Stimulated activated CD4-positive, alpha-beta T cell treated with anti-CD3 and anti-CD28 coated beads, Interleukin-4, amount 100 ng/mL, for 1 hour (primary cell): ENCODE results near the gene RMND5B.
"Not testable (repeated sequence)": the region's sequence is repeated elsewhere in the genome, so short reads cannot be mapped to it uniquely, and the experiment has no call there.

Experiments
- DNase-seq: peaks from one replicate; pipeline ENCODE4 v3.0.0-alpha.2; 2020

RMND5B gene

DNA sequence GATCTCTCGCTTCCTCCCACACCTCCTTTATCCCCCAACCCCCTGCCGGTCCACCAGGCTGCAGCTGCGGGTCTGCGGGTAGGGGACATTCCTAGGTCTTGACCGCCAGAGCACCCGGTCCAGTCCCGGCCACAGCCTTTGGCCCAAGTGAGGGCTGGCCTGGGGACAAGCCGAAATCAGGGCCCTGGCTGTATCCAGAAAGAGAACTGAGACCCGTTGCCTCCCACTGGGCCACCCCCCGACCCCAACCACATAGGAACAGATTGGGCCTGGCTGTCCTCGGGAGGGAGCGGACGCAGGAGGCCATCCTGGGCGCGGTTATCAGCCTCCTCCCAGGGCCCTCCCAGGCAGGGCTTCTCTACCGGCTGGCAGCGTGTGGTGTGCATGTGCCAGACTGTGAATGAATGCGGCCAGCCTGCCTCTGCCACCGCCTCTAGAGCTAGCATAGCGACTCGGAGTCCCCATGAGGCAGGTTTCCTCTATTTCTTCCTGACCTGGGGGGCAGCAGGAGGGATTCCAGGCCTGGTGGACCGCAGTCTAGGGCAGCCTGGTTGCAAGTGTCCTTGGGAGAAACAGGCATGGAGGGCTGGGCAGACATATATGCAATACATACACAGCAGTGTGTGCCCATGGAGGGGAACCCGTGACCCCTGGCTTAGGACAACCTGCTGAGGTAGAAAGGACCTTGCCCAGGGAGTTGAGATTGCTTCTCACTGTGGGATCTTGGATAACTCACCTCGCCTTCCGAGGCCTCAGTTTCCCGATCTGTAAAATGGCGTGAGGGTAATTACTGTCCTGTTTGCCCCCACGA, 16.3 kb upstream of the RMND5B start:
- DNase-seq: peak; percentile 44

DNA sequence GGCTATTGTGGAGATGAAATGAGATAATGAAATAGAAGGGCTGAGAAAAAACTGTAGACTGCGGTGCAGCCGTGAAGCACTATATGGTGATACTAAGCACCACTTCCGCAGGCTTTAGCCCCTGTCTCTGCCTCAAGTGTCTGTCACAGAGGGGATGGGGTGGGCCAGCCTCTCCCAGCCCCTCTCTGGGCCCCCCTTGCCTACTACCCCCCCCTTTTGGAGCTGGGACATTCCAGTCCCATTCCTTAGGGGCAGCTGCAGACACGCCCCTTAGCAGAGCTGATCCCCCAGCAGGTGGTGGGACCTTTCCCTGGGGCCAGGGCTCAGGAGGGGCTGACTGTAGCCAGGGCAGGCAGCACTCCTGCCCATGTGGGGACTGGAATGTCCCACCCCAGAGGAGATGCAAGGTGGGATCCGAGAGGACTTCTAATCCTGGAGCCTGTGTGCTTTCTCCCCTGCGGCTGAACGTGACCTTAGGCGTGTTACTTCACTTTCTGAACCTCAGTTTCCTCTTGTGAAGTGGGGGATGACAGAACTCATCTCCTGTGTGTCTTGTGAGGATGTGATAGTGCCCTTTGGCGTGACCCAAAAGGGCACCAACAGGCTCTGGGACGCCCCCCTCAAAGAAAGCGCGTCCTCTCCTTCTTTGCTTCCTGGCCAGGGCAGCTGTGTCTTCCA, 15.5 kb upstream of the RMND5B start:
- DNase-seq: no peak

DNA sequence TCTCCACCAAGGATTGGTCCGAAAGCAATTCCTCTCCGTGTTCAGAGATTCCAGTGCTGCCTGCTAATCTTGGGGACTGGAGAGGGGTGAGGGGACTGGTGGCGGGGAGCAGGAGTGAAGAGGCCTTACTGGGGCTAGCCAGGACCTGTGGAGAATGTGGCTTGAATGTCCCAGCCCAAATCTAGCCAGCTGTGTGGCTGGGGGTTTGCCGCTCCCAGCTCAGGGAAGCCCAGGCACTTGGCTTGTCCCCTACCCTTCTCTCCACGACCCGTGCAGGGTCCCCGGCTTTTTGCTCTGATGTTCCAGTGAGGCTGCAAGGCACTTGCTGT, 15.0 kb upstream of the RMND5B start:
- no peak for DNase-seq

DNA sequence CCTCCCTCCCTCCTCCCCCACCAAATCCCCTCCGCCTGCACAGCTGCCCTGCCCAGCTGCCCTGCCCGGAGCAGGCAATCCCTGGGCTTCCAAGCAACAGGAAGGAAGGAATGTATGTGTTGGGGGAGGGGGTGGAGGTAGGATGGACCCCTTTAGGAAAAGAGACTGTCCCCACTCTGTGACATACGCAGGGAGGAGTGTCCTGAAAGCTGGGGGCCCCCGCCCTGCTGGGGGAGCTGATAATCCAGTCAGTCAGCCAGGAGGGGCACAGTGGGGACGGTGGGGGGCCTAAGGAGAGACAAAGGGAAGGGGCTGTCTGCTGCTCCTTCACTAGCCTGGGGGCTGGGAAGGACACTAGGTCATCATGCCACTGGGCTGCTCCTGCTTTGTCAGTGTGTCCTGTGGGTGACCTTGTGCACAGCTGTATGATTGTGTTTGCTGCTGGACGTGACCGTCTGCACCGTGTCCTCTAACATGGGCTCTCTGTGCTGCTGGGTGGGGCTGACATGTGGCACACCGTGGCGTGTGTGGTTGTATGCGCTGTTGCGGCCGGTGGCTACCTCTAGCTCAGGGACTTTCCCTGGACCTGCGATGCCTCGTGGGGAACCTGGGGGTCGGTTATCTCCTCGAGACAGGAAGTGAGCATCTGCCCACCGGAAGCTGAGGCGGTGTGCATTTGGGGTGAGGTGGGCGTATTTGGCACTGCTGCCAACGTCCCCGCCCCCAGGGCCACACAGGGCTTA, 14.5 kb upstream of the RMND5B start:
- DNase-seq: peak; percentile 52

DNA sequence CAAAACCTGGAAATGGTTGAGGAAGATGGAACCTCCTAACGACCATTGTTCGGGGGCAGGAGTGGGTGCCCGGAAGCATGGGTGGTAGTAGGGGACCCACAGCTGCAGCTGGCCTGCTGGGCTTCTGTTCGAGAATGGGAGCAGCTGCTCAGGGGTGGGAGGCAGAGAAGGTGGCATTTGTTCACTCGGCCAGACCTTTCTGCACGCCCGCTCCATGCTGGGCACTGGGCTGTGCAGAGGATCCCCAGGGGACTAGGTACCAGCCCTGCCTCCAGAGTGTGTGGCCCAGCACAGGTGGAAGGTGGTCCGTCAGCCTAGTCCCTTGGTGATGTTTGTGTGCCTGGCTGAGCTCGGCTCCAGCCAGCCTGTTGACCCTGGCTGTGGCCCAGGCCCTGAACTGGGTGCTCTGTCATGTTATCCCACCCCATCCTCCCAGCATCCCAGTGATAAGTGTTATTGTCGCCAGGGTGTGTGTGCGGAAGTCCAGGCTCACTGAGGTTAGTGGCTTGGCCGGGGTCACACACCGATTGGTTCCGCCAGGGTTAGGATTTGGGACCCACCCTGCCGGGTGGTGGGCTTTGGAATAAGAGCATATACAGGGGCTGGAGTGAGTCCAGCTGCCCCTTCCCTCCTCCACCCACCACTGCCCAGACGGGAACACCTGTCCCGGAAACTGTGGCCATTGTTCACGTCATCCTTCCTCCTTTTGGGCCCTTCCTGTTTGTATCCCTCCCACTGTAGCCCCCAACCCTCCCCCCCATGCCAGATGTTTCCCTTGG, 12.7 kb upstream of the RMND5B start:
- DNase-seq: no peak

DNA sequence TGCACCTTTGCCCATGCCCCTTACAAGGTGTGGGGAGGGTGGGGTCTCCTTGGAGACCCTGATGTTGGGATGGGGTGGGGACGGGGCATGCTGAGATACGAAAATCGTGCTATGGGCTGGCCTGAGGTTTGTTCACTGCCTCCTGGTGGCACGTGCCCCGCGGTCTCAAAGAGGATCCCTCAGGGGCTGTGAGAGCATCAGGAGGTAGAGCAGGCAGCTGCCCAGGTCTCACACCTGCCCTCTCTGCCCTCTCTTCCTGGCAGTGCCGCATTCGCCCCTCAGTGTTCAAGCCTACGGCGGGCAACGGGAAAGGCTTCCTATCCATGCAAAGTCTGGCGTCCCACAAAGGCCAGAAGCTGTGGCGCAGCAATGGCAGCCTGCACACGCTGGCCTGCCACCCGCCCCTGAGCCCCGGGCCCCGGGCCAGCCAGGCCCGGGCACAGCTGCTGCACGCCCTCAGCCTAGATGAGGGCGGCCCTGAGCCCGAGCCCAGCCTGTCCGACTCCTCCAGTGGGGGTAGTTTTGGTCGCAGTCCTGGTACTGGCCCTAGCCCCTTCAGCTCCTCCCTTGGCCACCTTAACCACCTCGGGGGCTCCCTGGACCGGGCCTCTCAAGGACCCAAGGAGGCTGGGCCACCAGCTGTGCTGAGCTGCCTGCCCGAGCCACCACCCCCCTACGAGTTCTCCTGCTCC, 10.8 kb upstream of the RMND5B start:
- DNase-seq: no peak

DNA sequence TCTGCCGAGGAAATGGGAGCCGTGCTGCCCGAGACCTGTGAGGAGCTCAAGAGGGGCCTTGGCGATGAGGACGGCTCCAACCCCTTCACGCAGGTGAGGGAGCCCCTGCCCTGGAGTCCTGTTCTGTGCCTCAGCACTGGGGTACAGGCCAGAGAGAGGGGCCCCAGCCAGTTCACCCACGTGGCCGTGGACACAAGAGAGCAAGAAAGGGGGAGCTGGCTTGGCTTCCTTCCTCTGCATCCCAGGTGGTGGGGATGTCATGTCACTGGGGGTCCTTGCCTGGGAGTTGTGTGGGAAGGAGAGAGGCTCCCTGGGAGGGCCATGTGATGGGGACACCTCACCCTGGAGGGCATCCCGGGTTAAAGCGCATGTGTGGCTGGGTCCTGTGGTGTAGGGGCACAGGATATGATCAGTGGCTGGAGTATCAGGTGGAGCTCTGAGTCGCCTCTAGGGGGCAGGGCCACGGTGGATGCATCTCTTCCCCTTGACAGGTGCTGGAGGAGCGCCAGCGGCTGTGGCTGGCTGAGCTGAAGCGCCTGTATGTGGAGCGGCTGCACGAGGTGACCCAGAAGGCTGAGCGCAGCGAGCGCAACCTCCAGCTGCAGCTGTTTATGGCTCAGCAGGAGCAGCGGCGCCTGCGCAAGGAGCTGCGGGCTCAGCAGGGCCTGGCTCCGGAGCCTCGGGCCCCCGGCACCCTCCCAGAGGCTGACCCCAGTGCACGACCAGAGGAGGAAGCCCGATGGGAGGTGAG, 10.0 kb upstream of the RMND5B start:
- DNase-seq: peak; percentile 78

DNA sequence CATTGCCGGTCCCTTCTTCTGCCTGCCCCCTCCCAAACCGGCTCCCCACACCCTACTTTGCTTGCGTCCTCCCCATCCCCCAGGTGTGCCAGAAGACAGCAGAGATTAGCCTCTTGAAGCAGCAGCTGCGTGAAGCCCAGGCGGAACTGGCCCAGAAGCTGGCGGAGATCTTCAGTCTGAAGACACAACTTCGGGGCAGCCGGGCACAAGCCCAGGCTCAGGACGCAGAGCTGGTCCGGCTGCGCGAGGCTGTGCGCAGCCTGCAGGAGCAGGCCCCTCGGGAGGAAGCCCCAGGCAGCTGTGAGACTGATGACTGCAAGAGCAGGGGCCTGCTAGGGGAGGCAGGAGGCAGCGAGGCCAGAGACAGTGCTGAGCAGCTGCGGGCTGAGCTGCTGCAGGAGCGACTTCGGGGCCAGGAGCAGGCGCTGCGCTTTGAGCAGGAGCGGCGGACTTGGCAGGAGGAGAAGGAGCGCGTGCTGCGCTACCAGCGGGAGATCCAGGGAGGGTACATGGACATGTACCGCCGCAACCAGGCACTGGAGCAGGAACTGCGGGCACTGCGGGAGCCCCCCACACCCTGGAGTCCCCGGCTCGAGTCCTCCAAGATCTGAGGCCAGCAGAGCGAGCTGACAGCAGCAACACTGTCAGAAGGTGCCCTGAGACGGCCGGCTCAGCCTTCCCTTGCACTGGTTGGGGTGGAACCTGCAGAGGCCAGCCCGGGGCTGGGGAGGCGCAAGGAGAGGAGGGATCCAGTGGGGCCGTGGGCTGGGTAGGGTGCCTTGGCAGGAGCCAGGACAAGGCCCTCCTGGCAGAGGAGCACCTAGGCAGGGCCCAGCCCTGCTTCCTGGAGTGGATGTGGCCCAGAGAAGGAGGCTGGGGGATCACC, 9.2 kb upstream of the RMND5B start:
- DNase-seq: no peak

DNA sequence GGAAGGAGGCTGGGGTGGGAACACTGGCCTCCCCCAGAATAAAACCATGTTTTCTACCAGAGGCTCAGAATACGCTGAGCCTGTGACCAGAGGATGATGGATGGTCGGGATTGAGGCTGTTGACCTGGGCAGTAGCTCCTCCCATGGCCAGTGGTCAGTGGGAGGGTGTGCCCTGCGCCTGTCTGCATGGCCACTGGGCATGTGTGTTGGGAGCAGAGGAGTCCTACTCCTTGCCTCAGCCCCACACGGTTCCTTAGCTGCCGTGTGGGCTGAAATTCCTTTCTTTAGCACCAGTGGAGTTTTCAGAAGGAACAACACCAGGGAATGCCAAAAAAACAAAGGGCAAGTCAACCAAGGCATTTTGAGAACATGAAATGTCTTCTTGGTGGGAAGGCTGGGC, 8.5 kb upstream of the RMND5B start:
- no peak for DNase-seq

DNA sequence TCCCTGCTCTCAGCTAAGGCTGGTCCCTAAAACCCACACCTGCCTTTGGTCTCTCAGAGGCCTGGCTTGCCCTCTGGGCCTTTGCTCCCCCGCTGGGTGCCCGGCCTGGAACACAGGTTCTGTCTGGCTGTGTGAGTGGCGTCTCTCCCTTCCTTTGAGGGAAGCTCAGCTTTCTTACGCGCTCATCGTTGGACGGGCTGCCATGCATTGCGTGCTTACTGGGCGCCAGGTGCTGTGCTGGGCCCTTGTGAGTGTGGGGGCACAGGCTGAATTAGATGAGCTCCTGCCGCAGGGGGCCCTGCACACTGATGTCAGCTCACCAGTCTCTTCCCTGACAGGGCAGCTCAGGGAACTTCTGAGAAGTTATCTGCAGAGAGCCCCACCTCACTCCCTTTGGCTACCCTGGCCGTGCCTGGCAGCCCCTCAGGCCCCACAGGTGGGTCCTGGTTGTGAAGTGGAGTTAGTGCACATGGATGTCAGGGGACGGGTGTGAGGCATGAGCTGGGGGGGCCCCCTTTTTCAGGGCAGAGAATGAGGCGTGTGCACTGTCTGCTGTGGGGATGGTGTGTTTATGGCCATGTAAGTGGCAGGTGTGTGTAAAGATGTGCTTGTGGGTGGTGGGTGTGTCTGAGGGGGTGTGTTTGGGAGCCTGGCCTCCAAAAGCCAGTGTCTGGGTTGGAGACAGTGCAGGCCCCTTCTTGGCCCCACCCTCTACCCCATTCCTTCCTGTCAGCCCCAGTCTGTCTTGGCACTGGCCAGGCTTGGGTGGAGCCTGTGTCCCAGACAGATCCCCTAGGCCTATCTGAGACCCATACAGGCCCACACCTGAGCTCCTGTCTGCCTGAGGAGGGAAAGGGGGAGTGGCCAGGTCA, 7.5 kb upstream of the RMND5B start:
- no peak for DNase-seq

DNA sequence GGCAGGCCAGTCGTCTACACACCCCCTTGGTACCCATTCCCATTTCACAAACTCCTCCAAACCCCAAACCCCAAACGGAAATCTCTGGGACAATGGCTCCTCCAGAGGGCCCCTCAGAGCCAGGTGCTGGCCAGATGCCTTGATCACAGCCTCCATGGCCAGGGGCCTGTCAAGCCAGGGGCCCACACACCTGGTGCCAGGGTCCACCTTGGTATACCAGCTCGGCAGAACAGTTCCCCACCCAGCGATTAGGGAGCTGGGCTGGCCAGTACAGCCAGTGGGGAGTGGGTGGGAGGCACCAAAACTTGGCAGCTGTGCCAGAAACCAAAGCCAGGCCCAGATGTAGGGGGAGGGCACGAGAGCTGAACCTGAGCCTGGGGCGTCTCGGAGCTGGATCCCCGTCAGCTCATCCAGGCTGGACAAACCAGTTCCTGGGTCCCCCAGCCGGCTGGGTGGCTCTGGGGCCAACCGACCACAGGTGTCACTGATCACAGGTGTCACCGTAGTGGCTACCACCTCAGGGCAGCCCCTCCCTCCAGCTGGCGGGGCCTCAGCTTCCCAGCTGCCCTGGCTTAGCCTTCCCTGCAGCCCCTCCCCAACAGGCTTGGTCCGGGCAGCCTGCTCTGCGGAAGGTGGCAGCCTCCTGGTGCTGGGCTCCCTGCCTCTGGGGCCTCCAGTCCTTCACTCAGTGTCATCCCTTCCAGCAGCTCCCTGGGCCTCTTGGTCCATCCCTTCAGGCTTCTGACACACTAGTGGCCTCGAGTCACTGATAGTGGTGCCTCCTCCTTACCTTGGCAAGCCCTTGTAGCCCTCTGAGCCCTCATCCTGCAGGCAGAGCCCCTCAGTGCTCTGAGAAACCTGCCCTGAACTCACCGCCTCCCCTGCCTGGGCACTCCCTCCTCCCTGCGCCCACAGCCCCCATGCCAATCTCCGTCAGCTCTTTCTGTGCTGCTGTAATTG, 6.6 kb upstream of the RMND5B start:
- DNase-seq: no peak

DNA sequence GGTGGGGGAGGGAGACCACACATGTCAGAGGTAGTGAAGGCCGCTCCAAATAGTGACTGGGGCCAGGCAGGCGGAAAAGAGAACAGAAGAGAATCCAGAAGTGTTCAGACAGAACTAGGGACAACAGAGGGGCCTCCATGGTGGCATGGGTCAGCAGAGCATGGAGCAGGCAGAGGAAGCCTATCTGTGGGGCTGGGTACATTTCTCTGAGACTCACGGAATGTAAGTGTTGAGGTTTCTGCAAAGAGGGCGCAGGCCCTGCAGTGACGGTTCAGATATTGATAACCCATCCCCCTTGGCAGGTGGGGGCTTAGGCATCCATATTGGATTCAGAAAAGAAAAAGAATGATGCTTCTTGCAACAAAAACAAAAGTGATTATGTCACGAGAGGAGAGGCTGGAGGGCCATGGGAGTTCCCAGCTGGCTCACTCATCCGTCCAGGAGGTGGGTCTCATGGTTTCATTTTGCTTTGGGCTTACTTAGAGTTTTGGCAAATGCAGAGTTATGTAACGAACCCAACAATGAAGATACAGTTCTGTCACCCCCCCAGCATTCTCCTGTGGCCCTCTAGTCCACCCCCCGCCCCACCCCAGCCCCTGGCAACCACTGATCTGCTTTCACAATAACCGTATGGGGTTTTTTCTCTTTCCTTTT, 5.4 kb upstream of the RMND5B start:
- DNase-seq: no peak

DNA sequence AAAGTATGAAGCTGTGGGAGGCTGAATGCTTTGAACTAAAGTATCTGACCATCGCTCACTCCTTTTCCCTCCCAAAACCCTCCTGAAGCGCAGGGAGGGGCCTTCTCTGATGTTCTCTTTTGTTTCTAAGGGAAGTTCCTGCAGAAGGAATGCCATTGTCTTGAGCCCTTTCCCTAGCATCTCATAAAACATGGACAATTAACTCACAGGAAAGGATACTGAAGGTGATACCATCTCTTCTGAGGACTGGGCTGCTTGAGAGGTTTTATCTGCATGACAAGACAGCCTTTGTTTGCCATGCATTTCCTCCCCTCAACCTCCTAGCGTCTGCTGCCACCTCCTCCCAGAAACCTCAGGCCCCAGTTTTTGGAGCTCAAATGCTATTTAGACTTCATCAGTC, 4.3 kb upstream of the RMND5B start:
- DNase-seq: no peak

DNA sequence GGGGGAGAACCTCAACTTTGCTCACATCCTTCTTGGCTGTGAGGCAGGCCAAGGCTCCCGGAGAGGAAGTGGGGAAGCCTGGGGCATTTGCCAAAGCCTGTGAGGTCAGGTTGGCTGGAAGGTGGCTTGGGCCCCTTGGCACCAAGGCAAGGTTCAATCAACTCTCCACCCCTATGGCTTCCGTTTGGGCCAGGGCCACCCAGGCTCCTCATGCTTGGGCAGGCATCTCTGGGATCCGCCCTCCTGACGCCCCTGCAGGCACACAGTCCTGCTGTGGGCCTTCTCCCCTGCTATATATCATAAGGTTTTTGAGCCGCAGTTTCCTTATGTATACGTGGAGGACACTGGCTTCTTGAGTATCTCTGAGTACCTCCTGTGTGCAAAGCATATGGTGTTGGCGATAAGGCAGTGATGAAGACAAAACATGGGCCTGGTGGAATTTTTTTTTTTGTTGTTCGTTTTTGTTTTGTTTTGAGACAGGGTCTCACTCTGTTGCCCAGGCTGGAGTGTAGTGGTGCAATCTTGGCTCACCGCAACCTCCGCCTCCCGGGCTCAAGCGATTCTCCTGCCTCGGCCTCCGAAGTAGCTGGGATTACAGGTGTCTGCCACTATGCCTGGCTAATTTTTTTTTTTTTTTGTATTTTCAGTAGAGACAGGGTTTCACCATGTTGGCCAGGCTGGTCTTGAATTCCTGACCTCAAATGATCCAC, 3.4 kb upstream of the RMND5B start:
- not testable (repeated sequence) for DNase-seq

DNA sequence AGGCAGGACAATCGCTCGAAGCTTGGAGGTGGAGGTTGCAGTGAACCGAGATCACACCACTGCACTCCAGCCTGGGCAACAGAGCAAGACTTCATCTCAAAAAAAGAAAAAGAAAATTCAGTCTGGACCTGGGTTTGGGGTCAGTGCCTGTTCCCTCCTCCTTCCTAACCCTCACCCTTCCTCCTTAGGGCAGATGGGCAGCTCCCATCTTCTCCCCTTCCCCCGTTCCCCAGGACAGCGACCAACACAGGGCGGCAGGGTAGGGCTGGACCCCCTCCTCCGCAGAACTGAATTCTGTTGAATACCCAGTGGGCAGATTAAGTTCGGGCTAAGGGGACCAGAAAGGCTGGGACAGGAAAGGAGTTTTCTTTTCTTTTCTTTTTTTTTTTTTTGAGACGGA, 1.5 kb upstream of the RMND5B start:
- no peak for DNase-seq

DNA sequence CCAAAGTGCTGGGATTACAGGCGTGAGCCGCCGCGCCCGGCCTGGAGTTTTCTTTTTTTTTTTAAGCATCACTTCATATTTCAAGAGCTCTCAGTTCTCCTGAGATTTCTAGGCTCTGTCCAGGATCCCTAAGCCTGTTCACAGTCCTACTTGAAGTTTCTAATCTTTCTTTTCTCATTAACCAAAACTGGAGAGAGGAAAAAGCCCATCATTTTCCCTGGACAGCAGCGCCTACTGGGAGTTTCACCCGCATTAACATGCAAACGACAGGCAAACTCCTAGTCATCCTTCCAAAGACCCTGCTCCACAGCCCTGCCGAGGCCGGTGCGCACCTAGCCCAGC, 609 bp upstream of the RMND5B start:
- DNase-seq: not testable (repeated sequence)

DNA sequence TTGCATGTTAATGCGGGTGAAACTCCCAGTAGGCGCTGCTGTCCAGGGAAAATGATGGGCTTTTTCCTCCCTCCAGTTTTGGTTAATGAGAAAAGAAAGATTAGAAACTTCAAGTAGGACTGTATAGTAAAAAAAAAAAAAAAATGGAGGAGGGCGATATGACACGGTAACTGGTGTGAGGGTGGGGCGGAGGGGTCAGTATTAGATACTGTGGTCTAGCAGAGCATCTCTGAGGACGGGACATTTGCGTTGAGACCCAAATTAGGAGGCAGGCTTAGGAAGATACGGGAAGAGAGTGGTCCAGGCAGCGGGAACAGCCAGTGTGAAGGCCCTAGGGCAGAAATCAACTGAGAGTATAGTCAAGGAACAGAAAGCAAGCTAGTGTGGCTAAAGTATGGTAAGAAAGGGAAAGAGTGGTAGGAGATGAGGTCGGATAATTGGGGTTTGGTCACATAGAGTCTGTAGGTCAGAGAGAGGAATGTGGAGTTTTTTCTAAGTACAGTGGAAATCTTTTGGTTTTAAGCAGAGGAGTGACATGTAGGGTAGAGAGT, 707 bp downstream of the RMND5B start:
- DNase-seq: no peak
